Ishikawa (cell line): ENCODE results near the gene USP7.

ENCODE experiments used
- CEBPB ChIP-seq: IDR thresholded peaks from 2 replicates; pipeline ENCODE4 v1.6.1; 2012
- CREB1 ChIP-seq: IDR thresholded peaks from 2 replicates; pipeline ENCODE4 v1.6.1; 2012; ENCODE audit warnings: low read depth
- EGR1 ChIP-seq: IDR thresholded peaks from 2 replicates; pipeline ENCODE4 v1.6.1; 2012
- EP300 ChIP-seq: IDR thresholded peaks from 2 replicates; pipeline ENCODE4 v1.6.1; 2012; ENCODE audit warnings: borderline replicate concordance
- FOXM1 ChIP-seq: IDR thresholded peaks from 2 replicates; pipeline ENCODE4 v1.6.1; 2012; ENCODE audit warnings: low read depth, borderline replicate concordance
- NFIC ChIP-seq: IDR thresholded peaks from 2 replicates; pipeline ENCODE4 v1.6.1; 2012
- RAD21 ChIP-seq: IDR thresholded peaks from 2 replicates; pipeline ENCODE4 v1.6.1; 2012; ENCODE audit warnings: low read depth
- TAF1 ChIP-seq: IDR thresholded peaks from 2 replicates; pipeline ENCODE4 v1.6.1; 2012; ENCODE audit warnings: low read depth, mild to moderate bottlenecking
- TCF12 ChIP-seq: IDR thresholded peaks from 2 replicates; pipeline ENCODE4 v1.6.1; 2012; ENCODE audit warnings: low read depth
- TEAD4 ChIP-seq: IDR thresholded peaks from 2 replicates; pipeline ENCODE4 v1.6.1; 2012
- YY1 ChIP-seq: IDR thresholded peaks from 2 replicates; pipeline ENCODE4 v1.6.1; 2012; ENCODE audit warnings: low read depth
- ZBTB7A ChIP-seq: IDR thresholded peaks from 2 replicates; pipeline ENCODE4 v1.6.1; 2012; ENCODE audit warnings: low read depth
- TF ChIP-seq, protein P1 (sequence below): IDR thresholded peaks from 2 replicates; pipeline ENCODE4 v1.6.1; 2012
- TF ChIP-seq, protein P2 (sequence below): IDR thresholded peaks from 2 replicates; pipeline ENCODE4 v1.6.1; 2012; ENCODE audit warnings: low read depth, mild to moderate bottlenecking
- TF ChIP-seq, protein P3 (sequence below): IDR thresholded peaks from 2 replicates; pipeline ENCODE4 v1.6.1; 2012

The USP7 gene

DNA sequence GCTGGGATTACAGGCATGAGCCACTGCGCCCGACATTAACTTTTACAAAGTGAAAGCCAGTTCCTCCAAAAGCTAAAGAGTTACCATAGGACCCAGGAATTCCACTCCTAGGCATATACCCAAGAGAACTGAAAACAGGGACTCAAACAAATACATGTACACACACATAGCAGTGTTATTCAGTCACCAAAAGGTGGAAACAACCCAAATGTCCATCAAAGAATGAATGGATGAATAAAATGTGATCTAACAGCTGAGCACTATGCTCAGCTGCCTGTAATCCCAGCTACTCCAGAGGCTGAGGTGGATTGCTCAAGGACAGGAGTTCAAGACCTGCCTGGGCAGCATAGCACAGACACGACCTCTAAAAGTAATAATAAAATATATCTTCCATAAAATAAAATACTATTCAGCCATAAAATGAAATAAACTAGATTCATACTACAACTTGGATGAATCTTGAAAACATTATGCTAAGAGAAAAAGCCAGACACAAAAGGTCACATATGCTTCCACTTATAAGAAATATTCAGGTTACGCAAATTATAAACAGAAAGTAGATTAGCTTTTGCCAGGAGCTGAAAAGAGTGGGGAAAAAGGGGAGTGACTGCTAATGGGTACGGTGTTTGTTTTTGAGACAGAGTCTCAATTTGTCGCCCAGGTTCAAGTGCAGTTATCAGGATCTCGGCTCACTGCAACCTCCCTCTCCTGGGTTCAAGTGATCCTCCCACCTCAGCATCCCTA is 9.3 kb upstream of the USP7 start:
- TF ChIP-seq YY1 (no peak), TCF12 (no peak), FOXM1 (no peak), TAF1 (no peak), RAD21 (no peak), EP300 (no peak), CREB1 (no peak), CEBPB (no peak), NFIC (no peak), EGR1 (no peak), ZBTB7A (no peak), TEAD4 (no peak)
- TF ChIP-seq, protein P1, sequence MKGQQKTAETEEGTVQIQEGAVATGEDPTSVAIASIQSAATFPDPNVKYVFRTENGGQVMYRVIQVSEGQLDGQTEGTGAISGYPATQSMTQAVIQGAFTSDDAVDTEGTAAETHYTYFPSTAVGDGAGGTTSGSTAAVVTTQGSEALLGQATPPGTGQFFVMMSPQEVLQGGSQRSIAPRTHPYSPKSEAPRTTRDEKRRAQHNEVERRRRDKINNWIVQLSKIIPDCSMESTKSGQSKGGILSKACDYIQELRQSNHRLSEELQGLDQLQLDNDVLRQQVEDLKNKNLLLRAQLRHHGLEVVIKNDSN: no peak
- TF ChIP-seq, protein P2, sequence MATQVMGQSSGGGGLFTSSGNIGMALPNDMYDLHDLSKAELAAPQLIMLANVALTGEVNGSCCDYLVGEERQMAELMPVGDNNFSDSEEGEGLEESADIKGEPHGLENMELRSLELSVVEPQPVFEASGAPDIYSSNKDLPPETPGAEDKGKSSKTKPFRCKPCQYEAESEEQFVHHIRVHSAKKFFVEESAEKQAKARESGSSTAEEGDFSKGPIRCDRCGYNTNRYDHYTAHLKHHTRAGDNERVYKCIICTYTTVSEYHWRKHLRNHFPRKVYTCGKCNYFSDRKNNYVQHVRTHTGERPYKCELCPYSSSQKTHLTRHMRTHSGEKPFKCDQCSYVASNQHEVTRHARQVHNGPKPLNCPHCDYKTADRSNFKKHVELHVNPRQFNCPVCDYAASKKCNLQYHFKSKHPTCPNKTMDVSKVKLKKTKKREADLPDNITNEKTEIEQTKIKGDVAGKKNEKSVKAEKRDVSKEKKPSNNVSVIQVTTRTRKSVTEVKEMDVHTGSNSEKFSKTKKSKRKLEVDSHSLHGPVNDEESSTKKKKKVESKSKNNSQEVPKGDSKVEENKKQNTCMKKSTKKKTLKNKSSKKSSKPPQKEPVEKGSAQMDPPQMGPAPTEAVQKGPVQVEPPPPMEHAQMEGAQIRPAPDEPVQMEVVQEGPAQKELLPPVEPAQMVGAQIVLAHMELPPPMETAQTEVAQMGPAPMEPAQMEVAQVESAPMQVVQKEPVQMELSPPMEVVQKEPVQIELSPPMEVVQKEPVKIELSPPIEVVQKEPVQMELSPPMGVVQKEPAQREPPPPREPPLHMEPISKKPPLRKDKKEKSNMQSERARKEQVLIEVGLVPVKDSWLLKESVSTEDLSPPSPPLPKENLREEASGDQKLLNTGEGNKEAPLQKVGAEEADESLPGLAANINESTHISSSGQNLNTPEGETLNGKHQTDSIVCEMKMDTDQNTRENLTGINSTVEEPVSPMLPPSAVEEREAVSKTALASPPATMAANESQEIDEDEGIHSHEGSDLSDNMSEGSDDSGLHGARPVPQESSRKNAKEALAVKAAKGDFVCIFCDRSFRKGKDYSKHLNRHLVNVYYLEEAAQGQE: no peak
- TF ChIP-seq, protein P3, sequence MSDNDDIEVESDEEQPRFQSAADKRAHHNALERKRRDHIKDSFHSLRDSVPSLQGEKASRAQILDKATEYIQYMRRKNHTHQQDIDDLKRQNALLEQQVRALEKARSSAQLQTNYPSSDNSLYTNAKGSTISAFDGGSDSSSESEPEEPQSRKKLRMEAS: no peak

DNA sequence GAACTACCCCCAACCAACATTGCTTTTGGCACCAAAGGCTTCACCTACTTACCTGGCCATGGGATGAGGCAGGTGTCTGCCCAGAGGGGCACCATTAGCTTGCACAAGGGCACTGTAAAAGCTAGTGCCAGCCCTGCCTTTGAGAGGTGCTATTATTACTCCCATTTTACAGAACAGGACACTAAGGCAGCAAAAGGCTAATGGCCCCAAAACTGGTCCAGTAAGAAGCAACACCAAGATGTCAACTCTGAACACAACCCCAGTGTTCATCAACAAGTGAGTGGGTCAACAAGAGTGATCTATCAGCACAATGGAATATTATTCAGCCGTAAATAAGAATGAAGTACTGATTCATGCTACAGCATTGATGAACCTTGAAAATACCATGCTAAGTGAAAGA is 7.7 kb upstream of the USP7 start:
- TF ChIP-seq, protein P3: no peak
- TF ChIP-seq TCF12 (no peak), FOXM1 (no peak), EP300 (no peak)

DNA sequence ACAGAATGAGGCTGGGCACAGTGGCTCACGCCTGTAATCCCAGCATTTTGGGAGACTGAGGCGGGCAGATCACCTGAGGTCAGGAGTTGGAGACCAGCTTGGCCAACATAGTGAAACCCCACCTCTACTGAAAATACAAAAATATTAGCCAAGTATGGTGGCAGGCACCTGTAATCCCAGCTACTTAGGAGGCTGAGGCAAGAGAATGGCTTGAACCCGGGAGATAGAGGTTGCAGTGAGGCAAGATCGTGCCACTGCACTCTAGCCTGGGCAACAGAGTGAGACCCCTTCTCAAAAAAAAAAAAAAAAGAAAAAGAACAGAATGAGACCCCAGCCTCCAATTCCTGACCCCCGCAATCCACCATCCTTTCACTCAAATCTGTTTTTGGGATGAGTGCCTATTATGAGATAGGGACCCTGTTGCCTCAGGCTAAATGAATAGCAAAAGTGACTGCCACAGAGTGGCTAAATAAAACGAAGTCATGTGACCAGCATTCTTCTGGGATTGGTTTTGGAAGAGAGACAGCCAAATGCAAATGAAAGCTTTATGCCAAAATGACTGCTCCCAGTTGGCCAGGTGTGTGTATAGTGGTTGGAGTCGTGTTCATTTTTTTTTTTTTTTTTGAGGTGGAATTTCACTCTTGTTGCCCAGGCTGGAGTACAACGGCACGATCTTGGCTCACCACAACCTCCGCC is 5.6 kb upstream of the USP7 start:
- TF ChIP-seq, protein P1: peak; percentile 44

DNA sequence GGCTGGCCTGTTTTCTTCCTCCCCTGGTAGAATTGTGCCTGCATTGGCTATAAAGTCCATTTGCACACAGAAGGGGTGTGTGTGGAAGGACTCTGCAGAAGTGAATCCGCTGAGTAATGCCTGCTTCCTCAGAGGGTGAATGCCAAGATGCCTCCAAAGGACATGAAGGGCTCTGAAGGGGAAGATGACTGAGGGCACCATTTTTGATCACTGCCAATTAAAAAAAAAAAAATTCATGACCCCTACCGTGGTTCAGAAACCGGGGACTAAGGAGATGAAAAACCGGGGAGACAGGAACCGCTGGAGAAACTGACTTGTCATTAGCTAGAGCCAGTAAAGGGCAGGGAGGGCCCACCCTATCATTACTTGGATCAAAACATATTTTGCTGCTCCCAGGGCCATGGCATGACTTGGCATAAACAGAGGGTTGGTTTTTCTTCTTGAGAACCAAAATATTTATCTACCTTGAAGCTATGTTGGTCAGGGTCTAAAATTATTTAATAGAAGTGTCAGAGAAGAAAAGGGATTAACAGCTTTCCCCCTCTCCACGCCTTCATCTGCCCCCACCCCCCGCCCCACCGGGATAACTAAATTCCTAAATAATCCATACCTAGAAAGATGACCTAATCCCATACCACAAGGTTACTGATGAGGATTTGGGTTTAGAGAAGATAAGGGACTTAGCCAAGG is 3.6 kb upstream of the USP7 start:
- TF ChIP-seq TCF12 (no peak), CEBPB (no peak), NFIC (no peak)

DNA sequence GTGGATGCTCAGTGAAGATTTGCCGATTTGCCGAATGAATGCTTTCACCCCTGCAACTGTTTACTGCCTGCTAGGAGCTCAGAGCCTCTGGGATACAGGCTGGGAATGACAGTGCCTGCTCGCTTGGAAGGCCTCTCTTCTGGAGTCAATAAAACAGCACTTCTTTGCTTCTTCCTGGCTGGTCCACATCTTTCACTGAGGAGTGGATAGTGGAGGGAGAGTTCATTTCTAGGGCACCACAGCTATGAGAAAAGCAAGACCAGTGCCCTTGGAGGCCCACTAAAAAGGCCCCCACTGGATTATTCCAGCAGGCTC is 3.1 kb upstream of the USP7 start:
- TF ChIP-seq TCF12 (no peak), TEAD4 (no peak), CREB1 (no peak), CEBPB (no peak), YY1 (no peak), ZBTB7A (no peak), RAD21 (no peak), FOXM1 (no peak), TAF1 (no peak), EGR1 (no peak), NFIC (no peak), EP300 (no peak)
- TF ChIP-seq, protein P2: no peak
- TF ChIP-seq, protein P1: no peak
- TF ChIP-seq, protein P3: no peak
